Liver (tissue), 9 donors: ENCODE data around the gene EPS8. TPM values are rescaled to one million over a fixed set of nuclear protein-coding genes. Genes with fewer than 3 reads are reported as not detected.
A peak's percentile ranks its signal among the peaks of the same experiment; 100 is the strongest.

Source experiments
- DNase-seq: peaks from one replicate; pipeline ENCODE4 v3.0.0-alpha.2; 2017; ENCODE audit warnings: low spot score
- H3K27ac ChIP-seq, 2 donors: one replicate each; pipeline ENCODE4 v1.7.0; 2013; ENCODE audit warnings: inconsistent platforms in 2 of 2, low read length in 2 of 2, control low read depth in 1 of 2, low read depth in 1 of 2, mild to moderate bottlenecking in 1 of 2
- H3K27me3 ChIP-seq, 4 donors: one replicate each; pipeline versions ENCODE4 v1.6.1 to v1.7.0; 2013; ENCODE audit warnings: low read length in 3 of 4, inconsistent platforms in 1 of 4, mild to moderate bottlenecking in 1 of 4, moderate library complexity in 1 of 4; ENCODE audit not compliant: control insufficient read depth in 4 of 4, insufficient read depth in 4 of 4
- H3K36me3 ChIP-seq, 4 donors: one replicate each; pipeline versions ENCODE4 v1.6.1 to v1.7.0; 2013; ENCODE audit warnings: low read length in 3 of 4, mild to moderate bottlenecking in 3 of 4, low read depth in 1 of 4, moderate library complexity in 1 of 4; ENCODE audit not compliant: control insufficient read depth in 4 of 4, insufficient read depth in 3 of 4
- H3K4me1 ChIP-seq, 4 donors: one replicate each; pipeline versions ENCODE4 v1.6.1 to v1.7.0; 2013; ENCODE audit warnings: low read length in 3 of 4, mild to moderate bottlenecking in 3 of 4, moderate library complexity in 1 of 4; ENCODE audit not compliant: control insufficient read depth in 4 of 4, insufficient read depth in 4 of 4
- H3K4me3 ChIP-seq, 3 donors: one replicate each; pipeline versions ENCODE4 v1.6.1 to v1.7.0; 2013; ENCODE audit warnings: low read length in 3 of 3, control low read depth in 1 of 3, low read depth in 1 of 3, mild to moderate bottlenecking in 1 of 3
- H3K9ac ChIP-seq, 2 donors: one replicate each; pipeline ENCODE4 v1.7.0; 2013; ENCODE audit warnings: low read length in 2 of 2, mild to moderate bottlenecking in 2 of 2, moderate library complexity in 2 of 2, control low read depth in 1 of 2, low read depth in 1 of 2
- H3K9me3 ChIP-seq, 4 donors: one replicate each; pipeline versions ENCODE4 v1.6.1 to v1.7.0; 2013; ENCODE audit warnings: low read length in 3 of 4; ENCODE audit not compliant: control insufficient read depth in 4 of 4
- EGR1 ChIP-seq, 2 donors: IDR thresholded peaks; 2 replicates each; pipeline ENCODE4 v1.6.1; 2016 to 2018; ENCODE audit warnings: antibody characterized with exemption in 2 of 2, low read depth in 2 of 2
- FOXA1 ChIP-seq: IDR thresholded peaks from 2 replicates; pipeline ENCODE4 v1.6.1; 2016; ENCODE audit warnings: antibody characterized with exemption
- FOXA2 ChIP-seq: IDR thresholded peaks from 2 replicates; pipeline ENCODE4 v1.6.1; 2016; ENCODE audit warnings: antibody characterized with exemption
- GABPA ChIP-seq, 2 donors: IDR thresholded peaks in 1 of 2; conservative IDR thresholded peaks in 1 of 2; 2 replicates each; pipeline ENCODE4 v1.6.1; 2016; ENCODE audit warnings: antibody characterized with exemption in 2 of 2, mild to moderate bottlenecking in 1 of 2, moderate library complexity in 1 of 2
- HNF4A ChIP-seq, 2 donors: conservative IDR thresholded peaks; 2 replicates each; pipeline ENCODE4 v1.6.1; 2016; ENCODE audit warnings: antibody characterized with exemption in 2 of 2, mild to moderate bottlenecking in 2 of 2
- RXRA ChIP-seq, 2 donors: IDR thresholded peaks; 2 replicates each; pipeline ENCODE4 v1.6.1; 2017 to 2018; ENCODE audit warnings: antibody characterized with exemption in 2 of 2, mild to moderate bottlenecking in 1 of 2
- TAF1 ChIP-seq: conservative IDR thresholded peaks from 2 replicates; pipeline ENCODE4 v1.6.1; 2016; ENCODE audit warnings: antibody characterized with exemption, mild to moderate bottlenecking
- YY1 ChIP-seq: IDR thresholded peaks from 2 replicates; pipeline ENCODE4 v1.6.1; 2016; ENCODE audit warnings: antibody characterized with exemption, mild to moderate bottlenecking
- WGBS: extraction: QIAGEN DNeasy Blood & Tissue Kit; methylation state at CpG from one replicate; pipeline ENCODE4 v1.1.7; 2013; 5-methylcytosine and 5-hydroxymethylcytosine counted together
- polyA plus RNA-seq, 2 donors: library from polyadenylated mRNA; stranded (reverse) in 1 of 2; unstranded in 1 of 2; fragments of 200-250 nt in 1 of 2; fragments of >200 nt in 1 of 2; fragmentation: Nextera tagmentation in 1 of 2; extraction: Ambion mirVana in 1 of 2; gene quantifications; one replicate each; pipeline versions ENCODE4 v1.2.1 to v1.2.3, GENCODE V29; 2013 to 2015
- total RNA-seq, 2 donors: library from RNA; depleted of rRNA; stranded (reverse); fragments of >200 nt; gene quantifications; one replicate each; pipeline ENCODE4 v1.2.3, GENCODE V29; 2014
- TF ChIP-seq, protein P1 (sequence below): IDR thresholded peaks from 2 replicates; pipeline ENCODE4 v1.6.1; 2016; ENCODE audit warnings: antibody characterized with exemption, mild to moderate bottlenecking
- TF ChIP-seq, protein P2 (sequence below): IDR thresholded peaks from 2 replicates; pipeline ENCODE4 v1.6.1; 2016; ENCODE audit warnings: antibody characterized with exemption
- TF ChIP-seq, protein P3 (sequence below): fragments of 150-350 bp; IDR thresholded peaks from 2 replicates; pipeline ENCODE4 v1.5.1; 2017; ENCODE audit warnings: improper control_type of control experiment, low read depth, low read length; ENCODE audit not compliant: missing input control
- donor health status: healthy.
- donor health status: healthy.
- donor health status: healthy.
- donor health status: healthy.
- donor health status: healthy.

Gene EPS8
- total and polyA plus RNA-seq, 4 donors: 13.7 to 40.2 (median 15.0) TPM

DNA sequence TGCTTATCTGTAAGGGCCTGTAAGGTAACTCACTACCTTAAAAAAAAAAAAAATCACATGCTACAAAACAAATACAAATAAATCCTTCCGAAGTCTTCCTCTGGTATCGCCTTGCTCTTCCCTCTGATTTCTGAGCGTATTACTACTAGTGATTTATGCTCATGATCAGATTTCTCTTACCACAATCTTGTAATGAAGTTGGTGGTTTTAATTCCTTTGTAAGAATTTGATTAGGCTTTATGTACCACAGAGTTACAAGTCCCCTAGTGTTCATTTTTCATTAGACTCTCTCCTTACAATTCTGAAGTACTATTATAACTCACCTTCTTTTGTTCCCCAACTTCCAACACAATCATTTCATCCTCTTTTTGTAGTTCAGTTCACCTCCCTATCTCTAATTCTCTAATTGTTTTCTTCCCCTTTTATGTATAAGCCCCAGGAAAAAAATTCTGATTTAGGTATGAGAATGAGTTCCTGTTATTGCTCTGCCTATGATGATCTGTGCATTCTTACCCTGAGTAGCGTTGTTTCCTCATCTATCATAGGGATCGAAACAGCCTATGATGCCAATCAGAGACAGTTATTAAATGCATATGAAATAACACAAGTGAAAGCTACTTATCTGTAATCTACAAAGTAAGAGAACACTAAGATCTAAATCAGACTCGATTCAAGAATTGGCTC, 81.5 kb downstream of the EPS8 start:
- Histone ChIP-seq H3K4me3 (no peak overlapping the region), H3K27me3 (no peaks in the 10 kb centered on the region), H3K4me1 (peaks cover 8 to 42% (median 33%) of the 10 kb centered on the region in 4 donors), H3K9ac (no peak overlapping the region), H3K9me3 (no peaks in the 10 kb centered on the region), H3K27ac (no peak overlapping the region), H3K36me3 (no peaks in the 10 kb centered on the region)
- 72% methylated on average over 6 of the region's 6 CpGs for WGBS
- TF ChIP-seq, protein P1, sequence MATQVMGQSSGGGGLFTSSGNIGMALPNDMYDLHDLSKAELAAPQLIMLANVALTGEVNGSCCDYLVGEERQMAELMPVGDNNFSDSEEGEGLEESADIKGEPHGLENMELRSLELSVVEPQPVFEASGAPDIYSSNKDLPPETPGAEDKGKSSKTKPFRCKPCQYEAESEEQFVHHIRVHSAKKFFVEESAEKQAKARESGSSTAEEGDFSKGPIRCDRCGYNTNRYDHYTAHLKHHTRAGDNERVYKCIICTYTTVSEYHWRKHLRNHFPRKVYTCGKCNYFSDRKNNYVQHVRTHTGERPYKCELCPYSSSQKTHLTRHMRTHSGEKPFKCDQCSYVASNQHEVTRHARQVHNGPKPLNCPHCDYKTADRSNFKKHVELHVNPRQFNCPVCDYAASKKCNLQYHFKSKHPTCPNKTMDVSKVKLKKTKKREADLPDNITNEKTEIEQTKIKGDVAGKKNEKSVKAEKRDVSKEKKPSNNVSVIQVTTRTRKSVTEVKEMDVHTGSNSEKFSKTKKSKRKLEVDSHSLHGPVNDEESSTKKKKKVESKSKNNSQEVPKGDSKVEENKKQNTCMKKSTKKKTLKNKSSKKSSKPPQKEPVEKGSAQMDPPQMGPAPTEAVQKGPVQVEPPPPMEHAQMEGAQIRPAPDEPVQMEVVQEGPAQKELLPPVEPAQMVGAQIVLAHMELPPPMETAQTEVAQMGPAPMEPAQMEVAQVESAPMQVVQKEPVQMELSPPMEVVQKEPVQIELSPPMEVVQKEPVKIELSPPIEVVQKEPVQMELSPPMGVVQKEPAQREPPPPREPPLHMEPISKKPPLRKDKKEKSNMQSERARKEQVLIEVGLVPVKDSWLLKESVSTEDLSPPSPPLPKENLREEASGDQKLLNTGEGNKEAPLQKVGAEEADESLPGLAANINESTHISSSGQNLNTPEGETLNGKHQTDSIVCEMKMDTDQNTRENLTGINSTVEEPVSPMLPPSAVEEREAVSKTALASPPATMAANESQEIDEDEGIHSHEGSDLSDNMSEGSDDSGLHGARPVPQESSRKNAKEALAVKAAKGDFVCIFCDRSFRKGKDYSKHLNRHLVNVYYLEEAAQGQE: no peak
- TF ChIP-seq TAF1: no peak
- DNase-seq: no peak

DNA sequence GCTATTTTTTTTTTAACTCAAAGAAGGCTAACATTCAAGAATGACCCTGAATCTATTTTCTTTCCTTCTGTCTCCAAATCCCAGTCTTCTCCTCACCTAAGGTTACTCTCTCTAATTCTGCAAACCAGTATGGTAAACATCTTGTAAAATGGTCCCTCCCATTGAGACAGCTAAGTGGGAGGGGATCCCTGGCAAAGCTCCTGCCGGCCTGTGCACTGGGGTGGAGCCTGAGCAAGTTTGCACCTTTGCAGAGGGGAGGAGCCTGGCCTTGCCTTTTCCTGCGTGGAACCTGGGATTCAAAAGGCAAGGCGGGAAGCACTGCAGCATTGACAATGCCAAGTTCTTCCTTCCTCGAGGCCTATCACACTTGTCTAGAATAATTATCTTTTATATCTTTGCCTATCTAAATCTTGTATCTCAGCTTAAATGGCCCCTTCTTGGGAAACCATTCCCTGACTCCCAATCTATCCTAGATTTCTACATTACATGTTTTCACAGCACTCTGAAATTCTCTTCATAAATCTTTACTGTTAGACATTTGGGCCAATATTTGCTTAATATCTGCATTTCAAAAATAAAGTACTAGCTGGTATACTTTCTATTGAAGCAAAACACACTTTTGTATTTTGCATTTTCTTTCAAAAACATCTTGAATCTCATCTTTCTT, 83.0 kb downstream of the EPS8 start:
- DNase-seq: no peak
- no peaks in the 10 kb centered on the region for H3K27me3 ChIP-seq
- peaks cover 8 to 31% (median 29%) of the 10 kb centered on the region in 4 donors for H3K4me1 ChIP-seq
- whole genome bisulfite sequencing: 27% methylated on average over 4 of the region's 4 CpGs
- H3K27ac ChIP-seq: no peak overlapping the region
- H3K9me3 ChIP-seq: no peaks in the 10 kb centered on the region
- no peak overlapping the region for H3K4me3 ChIP-seq
- no peaks in the 10 kb centered on the region for H3K36me3 ChIP-seq
- peak in 1 of 2 donors; percentile 39 for TF ChIP-seq HNF4A (conservative IDR thresholded peaks at IDR 0.05)
- TF ChIP-seq FOXA1: no peak
- H3K9ac ChIP-seq: no peak overlapping the region

DNA sequence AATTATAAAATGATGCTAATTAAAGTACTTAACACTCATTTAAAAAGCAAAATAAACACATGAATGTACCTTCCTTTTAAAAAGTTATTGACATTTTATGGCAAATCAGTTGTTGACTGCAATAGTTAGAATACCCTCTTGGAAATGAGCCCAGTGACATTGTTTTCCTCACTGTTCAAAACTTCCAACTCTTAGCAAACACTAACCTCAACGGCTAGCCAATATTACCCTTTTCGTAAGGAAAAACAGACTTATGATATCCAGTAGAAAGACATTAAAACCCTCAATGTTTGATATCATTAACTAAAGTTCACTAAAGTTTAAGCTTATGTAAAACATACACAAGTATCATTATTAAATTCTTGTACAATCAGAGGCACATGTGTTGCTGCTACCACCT, 83.6 kb downstream of the EPS8 start:
- TF ChIP-seq, protein P2, sequence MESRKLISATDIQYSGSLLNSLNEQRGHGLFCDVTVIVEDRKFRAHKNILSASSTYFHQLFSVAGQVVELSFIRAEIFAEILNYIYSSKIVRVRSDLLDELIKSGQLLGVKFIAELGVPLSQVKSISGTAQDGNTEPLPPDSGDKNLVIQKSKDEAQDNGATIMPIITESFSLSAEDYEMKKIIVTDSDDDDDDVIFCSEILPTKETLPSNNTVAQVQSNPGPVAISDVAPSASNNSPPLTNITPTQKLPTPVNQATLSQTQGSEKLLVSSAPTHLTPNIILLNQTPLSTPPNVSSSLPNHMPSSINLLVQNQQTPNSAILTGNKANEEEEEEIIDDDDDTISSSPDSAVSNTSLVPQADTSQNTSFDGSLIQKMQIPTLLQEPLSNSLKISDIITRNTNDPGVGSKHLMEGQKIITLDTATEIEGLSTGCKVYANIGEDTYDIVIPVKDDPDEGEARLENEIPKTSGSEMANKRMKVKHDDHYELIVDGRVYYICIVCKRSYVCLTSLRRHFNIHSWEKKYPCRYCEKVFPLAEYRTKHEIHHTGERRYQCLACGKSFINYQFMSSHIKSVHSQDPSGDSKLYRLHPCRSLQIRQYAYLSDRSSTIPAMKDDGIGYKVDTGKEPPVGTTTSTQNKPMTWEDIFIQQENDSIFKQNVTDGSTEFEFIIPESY: no peak
- no peak for TF ChIP-seq YY1
- TF ChIP-seq GABPA (IDR thresholded peaks at IDR 0.05 in 1 of 2, conservative IDR thresholded peaks at IDR 0.05 in 1 of 2): no peak
- no peak for TF ChIP-seq FOXA2
- TF ChIP-seq EGR1 (IDR thresholded peaks at IDR 0.05; ENCODE audit: low read depth in 2 of 2): no peak
- TF ChIP-seq RXRA (IDR thresholded peaks at IDR 0.05): no peak
- TF ChIP-seq FOXA1: no peak
- TF ChIP-seq, protein P3, sequence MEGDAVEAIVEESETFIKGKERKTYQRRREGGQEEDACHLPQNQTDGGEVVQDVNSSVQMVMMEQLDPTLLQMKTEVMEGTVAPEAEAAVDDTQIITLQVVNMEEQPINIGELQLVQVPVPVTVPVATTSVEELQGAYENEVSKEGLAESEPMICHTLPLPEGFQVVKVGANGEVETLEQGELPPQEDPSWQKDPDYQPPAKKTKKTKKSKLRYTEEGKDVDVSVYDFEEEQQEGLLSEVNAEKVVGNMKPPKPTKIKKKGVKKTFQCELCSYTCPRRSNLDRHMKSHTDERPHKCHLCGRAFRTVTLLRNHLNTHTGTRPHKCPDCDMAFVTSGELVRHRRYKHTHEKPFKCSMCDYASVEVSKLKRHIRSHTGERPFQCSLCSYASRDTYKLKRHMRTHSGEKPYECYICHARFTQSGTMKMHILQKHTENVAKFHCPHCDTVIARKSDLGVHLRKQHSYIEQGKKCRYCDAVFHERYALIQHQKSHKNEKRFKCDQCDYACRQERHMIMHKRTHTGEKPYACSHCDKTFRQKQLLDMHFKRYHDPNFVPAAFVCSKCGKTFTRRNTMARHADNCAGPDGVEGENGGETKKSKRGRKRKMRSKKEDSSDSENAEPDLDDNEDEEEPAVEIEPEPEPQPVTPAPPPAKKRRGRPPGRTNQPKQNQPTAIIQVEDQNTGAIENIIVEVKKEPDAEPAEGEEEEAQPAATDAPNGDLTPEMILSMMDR: no peak
- TF ChIP-seq HNF4A (conservative IDR thresholded peaks at IDR 0.05): no peak
- Histone ChIP-seq H3K27me3 (no peaks in the 10 kb centered on the region), H3K36me3 (no peaks in the 10 kb centered on the region), H3K4me3 (no peak overlapping the region), H3K9ac (no peak overlapping the region), H3K27ac (no peak overlapping the region), H3K9me3 (no peaks in the 10 kb centered on the region), H3K4me1 (peaks cover 7 to 30% (median 28%) of the 10 kb centered on the region in 4 donors)
- WGBS: 23% methylated on average over 2 of the region's 2 CpGs
- DNase-seq: no peak
